GM12878 (cell line): ENCODE measurements around the gene DENND6B. TPM values are rescaled to one million over a fixed set of nuclear protein-coding genes. Genes with fewer than 3 reads are reported as not detected.

ENCODE experiments used
- ATAC-seq: fragments of 200-7000 bp; cut with Tn5 transposase; 3 replicates; pipeline ENCODE4 v1.9.1; 2020; ENCODE audit warnings: mild to moderate bottlenecking, moderate library complexity
- BruUV-seq: library from RNA; stranded (reverse); fragments of 400-500 nt; replicated peaks from 2 replicates; lab custom pipeline; 2021; lab: Mats Ljungman, UMichigan
- CTCF ChIA-PET: fragments of 300-600 bp; sonication (Branson Sonifier 250); formaldehyde crosslinking; extraction: SDS; loops from one replicate; lab custom pipeline; 2021; ENCODE audit warnings: inconsistent platforms; lab: Yijun Ruan, JAX
- POLR2A ChIA-PET: fragments of 350-600 bp; formaldehyde crosslinking; extraction: SDS; loops from one replicate; lab custom pipeline; 2021; ENCODE audit warnings: inconsistent platforms; lab: Charles Lee
- RAD21 ChIA-PET: fragments of 300-600 bp; sonication (Branson Sonifier 250); formaldehyde crosslinking; loops from one replicate; lab custom pipeline; 2023; ENCODE audit warnings: antibody characterized with exemption; ENCODE audit not compliant: unreplicated experiment; lab: Charles Lee
- SMC1A ChIA-PET: fragments of 300-600 bp; sonication (Branson Sonifier 250); formaldehyde crosslinking; loops from one replicate; lab custom pipeline; 2023; ENCODE audit not compliant: unreplicated experiment, uncharacterized antibody; lab: Charles Lee
- DNase-seq: peaks from one replicate; pipeline ENCODE4 v3.0.0-alpha.2; 2011; ENCODE audit warnings: low read depth, low spot score
- FAIRE-seq: peaks from 3 replicates; lab custom pipeline; 2011; peaks lifted over from hg19 to GRCh38; lab: Jason Lieb, UNC
- H2AFZ ChIP-seq: 2 replicates; pipeline ENCODE4 v1.6.0; 2011; ENCODE audit warnings: low read depth, low read length, control low read depth; ENCODE audit not compliant: control insufficient read depth
- H3K27ac ChIP-seq: 2 replicates; pipeline ENCODE4 v1.5.1; 2011; ENCODE audit warnings: control low read depth; ENCODE audit not compliant: control insufficient read depth, insufficient read depth
- H3K27me3 ChIP-seq, 2 experiments: replicated peaks in 1 of 2; 2 replicates each; pipeline versions ENCODE4 v1.6.0 to v1.6.1; 2011; ENCODE audit warnings: low read length in 1 of 2; ENCODE audit not compliant: control insufficient read depth in 2 of 2, insufficient read depth in 2 of 2
- H3K36me3 ChIP-seq, 2 experiments: 2 replicates each; pipeline ENCODE4 v1.5.1; 2011; ENCODE audit warnings: low read length in 1 of 2; ENCODE audit not compliant: control insufficient read depth in 2 of 2, insufficient read depth in 2 of 2
- H3K4me1 ChIP-seq: 2 replicates; pipeline ENCODE4 v1.6.1; 2011; ENCODE audit warnings: mild to moderate bottlenecking, low read length, moderate library complexity, mixed read lengths; ENCODE audit not compliant: control insufficient read depth, insufficient read depth
- H3K4me2 ChIP-seq: 2 replicates; pipeline ENCODE4 v1.6.0; 2011; ENCODE audit warnings: control low read depth; ENCODE audit not compliant: control insufficient read depth, insufficient read depth
- H3K4me3 ChIP-seq: fragments of 200-600 bp; sonication (generic); 2 replicates; pipeline ENCODE4 v1.5.1; 2016
- H3K79me2 ChIP-seq: 2 replicates; pipeline ENCODE4 v1.6.0; 2011; ENCODE audit warnings: low read length; ENCODE audit not compliant: control insufficient read depth, insufficient read depth
- H3K9ac ChIP-seq: 2 replicates; pipeline ENCODE4 v1.8.0; 2011; ENCODE audit warnings: low read length, control low read depth, mixed read lengths; ENCODE audit not compliant: control insufficient read depth, insufficient read depth
- H3K9me3 ChIP-seq: replicated peaks from 3 replicates; pipeline ENCODE4 v1.5.1; 2011; ENCODE audit warnings: mild to moderate bottlenecking, low read length; ENCODE audit not compliant: control insufficient read depth, insufficient read depth
- H4K20me1 ChIP-seq: 2 replicates; pipeline ENCODE4 v1.6.0; 2011; ENCODE audit not compliant: control insufficient read depth, insufficient read depth
- BRCA1 ChIP-seq: IDR thresholded peaks from 2 replicates; pipeline ENCODE4 v1.6.1; 2011; ENCODE audit warnings: low read depth, low read length, improper control_type of control experiment
- CREB1 ChIP-seq: IDR thresholded peaks from 2 replicates; pipeline ENCODE4 v1.6.1; 2012; ENCODE audit warnings: low read depth, mild to moderate bottlenecking, inconsistent platforms
- EGR1 ChIP-seq, 2 experiments: IDR thresholded peaks; 1 replicate in 1 of 2; 2 replicates in 1 of 2; pipeline ENCODE4 v1.6.1; 2011 to 2012; ENCODE audit warnings: low read depth in 2 of 2, low read length in 2 of 2, borderline replicate concordance in 1 of 2, mild to moderate bottlenecking in 1 of 2, moderate library complexity in 1 of 2
- GATAD2B ChIP-seq: fragments of 450-650 bp; conservative IDR thresholded peaks from 2 replicates; pipeline ENCODE4 v1.6.1; 2017; ENCODE audit warnings: low read depth, mild to moderate bottlenecking, moderate library complexity
- IRF4 ChIP-seq: IDR thresholded peaks from 2 replicates; pipeline ENCODE4 v1.6.1; 2011; ENCODE audit warnings: low read depth, low read length
- MEF2B ChIP-seq: fragments of 450-650 bp; IDR thresholded peaks from 2 replicates; pipeline ENCODE4 v1.6.1; 2018; ENCODE audit warnings: mild to moderate bottlenecking, moderate library complexity; ENCODE audit not compliant: partially characterized antibody, poor library complexity, severe bottlenecking
- NFIC ChIP-seq: IDR thresholded peaks from 2 replicates; pipeline ENCODE4 v1.6.1; 2012; ENCODE audit warnings: low read depth, mild to moderate bottlenecking, inconsistent platforms, low read length, moderate library complexity
- POU2F2 ChIP-seq: IDR thresholded peaks from 3 replicates; pipeline ENCODE4 v1.6.1; 2011; ENCODE audit warnings: low read depth, mild to moderate bottlenecking, low read length, borderline replicate concordance
- RUNX3 ChIP-seq: IDR thresholded peaks from 2 replicates; pipeline ENCODE4 v1.6.1; 2012; ENCODE audit warnings: low read length, inconsistent platforms
- SPI1 ChIP-seq: IDR thresholded peaks from 2 replicates; pipeline ENCODE4 v1.6.1; 2011; ENCODE audit warnings: low read depth, mild to moderate bottlenecking, low read length, moderate library complexity, borderline replicate concordance; ENCODE audit not compliant: insufficient read depth
- ZNF274 ChIP-seq: IDR thresholded peaks from one replicate; pipeline ENCODE4 v1.8.0; 2011; ENCODE audit not compliant: insufficient read length, insufficient read depth
- ZSCAN29 ChIP-seq: fragments of 450-650 bp; IDR thresholded peaks from 2 replicates; pipeline ENCODE4 v1.6.1; 2017; ENCODE audit warnings: mild to moderate bottlenecking, moderate library complexity
- ZZZ3 ChIP-seq: IDR thresholded peaks from 2 replicates; pipeline ENCODE4 v1.6.1; 2011; ENCODE audit warnings: low read depth; ENCODE audit not compliant: control insufficient read depth, insufficient read length
- WGBS: methylation state at CpG from one replicate; pipeline ENCODE4 v1.1.6; 2016; ENCODE audit warnings: low lambda C conversion rate; ENCODE audit not compliant: insufficient replicate concordance, insufficient coverage; ENCODE audit errors: missing lambda C conversion rate; 5-methylcytosine and 5-hydroxymethylcytosine counted together
- in situ Hi-C: fragments of 300-500 bp; cut with MboI; formaldehyde crosslinking; loops from 9 replicates; pipeline ENCODE4 v1.14.3; 2018; ENCODE audit warnings: mixed read lengths
- intact Hi-C: fragments of 100-400 bp; cut with micrococcal nuclease; formaldehyde crosslinking; loops from one replicate; pipeline ENCODE4 v1.14.2; 2022; ENCODE audit not compliant: unreplicated experiment
- polyA plus RNA-seq, 11 experiments: library from polyadenylated mRNA; depleted of rRNA in 4 of 11; unstranded in 6 of 11; stranded (reverse) in 5 of 11; fragments of >200 nt; fragmentation: Nextera tagmentation in 4 of 11; fragmentation: Illumina TruSeq in 1 of 11; extraction: Ambion mirVana in 4 of 11; extraction: Trizol in 1 of 11; gene quantifications; 1 replicate in 1 of 11; 2 replicates in 10 of 11; pipeline versions ENCODE4 v1.2.1 to v1.2.3, GENCODE V29; 2011 to 2016; ENCODE audit warnings: inconsistent platforms in 2 of 11, missing spikeins in 2 of 11, low read depth in 1 of 11
- total RNA-seq, 4 experiments: library from RNA; depleted of rRNA in 3 of 4; stranded (reverse); fragments of >200 nt in 3 of 4; fragmentation: Illumina TruSeq in 1 of 4; extraction: Trizol in 1 of 4; gene quantifications; 2 replicates each; pipeline versions ENCODE4 v1.2.1 to v1.2.3, GENCODE V29; 2013 to 2021
- TF ChIP-seq, protein P1 (sequence below): IDR thresholded peaks from 2 replicates; pipeline ENCODE4 v1.6.1; 2011; ENCODE audit warnings: low read depth, mild to moderate bottlenecking, low read length, moderate library complexity, borderline replicate concordance; ENCODE audit errors: extremely low read depth
- TF ChIP-seq, protein P2 (sequence below): IDR thresholded peaks from 2 replicates; pipeline ENCODE4 v1.6.1; 2012; ENCODE audit warnings: mild to moderate bottlenecking, low read depth, low read length

The DENND6B gene
- total and polyA plus RNA-seq, 10 of the 15 experiments (the other 5 are each of a cell fraction or from before 2014, with no cell fraction given), result 0.72 to 11.3 (median 6.2) TPM

DNA sequence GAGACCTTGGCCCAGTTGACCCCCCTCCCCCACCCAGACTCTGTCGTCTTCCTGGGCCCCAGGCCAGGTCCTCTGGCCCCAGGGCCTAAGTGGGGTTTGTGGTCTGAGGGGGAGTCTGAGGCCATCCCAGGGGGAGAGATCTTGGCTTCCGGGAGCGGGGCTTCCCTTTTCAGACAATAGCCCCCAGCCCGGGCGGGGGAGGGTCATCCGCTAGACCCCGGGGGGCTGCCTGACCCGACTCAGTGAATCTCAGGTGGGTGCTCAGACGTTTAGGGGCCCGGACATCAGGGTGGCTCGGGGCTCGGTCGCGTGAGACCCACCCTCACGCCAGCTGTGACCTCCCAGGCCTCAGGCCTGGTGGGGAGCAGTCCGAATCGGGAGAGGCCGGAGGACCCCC is 57.2 kb downstream of the DENND6B start:
- intact Hi-C loops (no loop called here), in situ Hi-C loops (no loop called here)

DNA sequence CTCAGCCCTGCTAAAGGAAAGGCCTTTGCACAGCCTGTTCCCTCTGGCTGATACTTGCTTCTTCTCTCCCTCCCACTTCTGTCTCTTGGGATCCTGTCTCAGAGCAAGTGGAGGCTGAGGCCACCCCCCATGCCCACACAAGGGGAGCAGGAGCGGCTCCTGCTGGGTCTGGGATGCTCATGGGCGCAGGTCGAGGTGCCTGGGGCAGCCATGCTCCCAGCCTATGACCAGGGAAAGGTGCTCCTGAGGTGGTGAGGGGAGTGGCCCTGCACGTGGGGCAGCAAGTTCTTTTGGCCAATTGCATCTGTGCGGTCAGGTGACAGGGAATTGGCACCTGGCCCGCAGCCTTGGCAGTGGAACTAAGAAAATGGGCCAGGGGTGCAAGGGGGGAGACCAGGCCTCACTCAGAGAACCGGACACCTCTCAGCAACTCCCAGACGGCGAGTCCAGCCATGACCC is 58.1 kb downstream of the DENND6B start:
- Histone ChIP-seq H3K4me1 (peaks cover 14% of the 10 kb centered on the region), H3K36me3 (no peaks in the 10 kb centered on the region), H3K79me2 (no peaks in the 10 kb centered on the region), H4K20me1 (no peaks in the 10 kb centered on the region), H2AFZ (no peak overlapping the region), H3K4me3 (no peak overlapping the region), H3K27me3 (no peaks in the 10 kb centered on the region), H3K9me3 (no peaks in the 10 kb centered on the region), H3K9ac (no peak overlapping the region), H3K4me2 (peak overlapping the region; percentile 77; the same call in 1 of the 2 replicates), H3K27ac (no peak overlapping the region)
- BruUV-seq, result no TSS peak
- DNase-seq (no peak), FAIRE-seq (no peak), ATAC-seq (no peak)
- SMC1A ChIA-PET, result no interaction called here
- RAD21 ChIA-PET, result interaction anchor here (1.1 kb wide), 1 partner anchor 18 kb away, joined by 3 read pairs; the partner anchor contains the start of gene HDAC10
- WGBS, result 60% methylated on average over 9 of the region's 9 CpGs
- POLR2A ChIA-PET, result no interaction called here
- in situ Hi-C loops, result no loop called here
- CTCF ChIA-PET, result interaction anchor here (1.2 kb wide), 1 partner anchor 18 kb away, joined by 3 read pairs; the partner anchor contains the start of gene HDAC10
- intact Hi-C loops, result no loop called here
- TF ChIP-seq GATAD2B (no peak), ZZZ3 (no peak), ZNF274 (no peak), POU2F2 (no peak), SPI1 (no peak), NFIC (no peak), ZSCAN29 (no peak), IRF4 (no peak), CREB1 (no peak), MEF2B (no peak)
- TF ChIP-seq, protein P1, sequence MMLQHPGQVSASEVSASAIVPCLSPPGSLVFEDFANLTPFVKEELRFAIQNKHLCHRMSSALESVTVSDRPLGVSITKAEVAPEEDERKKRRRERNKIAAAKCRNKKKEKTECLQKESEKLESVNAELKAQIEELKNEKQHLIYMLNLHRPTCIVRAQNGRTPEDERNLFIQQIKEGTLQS, result no peak
- TF ChIP-seq, protein P2, sequence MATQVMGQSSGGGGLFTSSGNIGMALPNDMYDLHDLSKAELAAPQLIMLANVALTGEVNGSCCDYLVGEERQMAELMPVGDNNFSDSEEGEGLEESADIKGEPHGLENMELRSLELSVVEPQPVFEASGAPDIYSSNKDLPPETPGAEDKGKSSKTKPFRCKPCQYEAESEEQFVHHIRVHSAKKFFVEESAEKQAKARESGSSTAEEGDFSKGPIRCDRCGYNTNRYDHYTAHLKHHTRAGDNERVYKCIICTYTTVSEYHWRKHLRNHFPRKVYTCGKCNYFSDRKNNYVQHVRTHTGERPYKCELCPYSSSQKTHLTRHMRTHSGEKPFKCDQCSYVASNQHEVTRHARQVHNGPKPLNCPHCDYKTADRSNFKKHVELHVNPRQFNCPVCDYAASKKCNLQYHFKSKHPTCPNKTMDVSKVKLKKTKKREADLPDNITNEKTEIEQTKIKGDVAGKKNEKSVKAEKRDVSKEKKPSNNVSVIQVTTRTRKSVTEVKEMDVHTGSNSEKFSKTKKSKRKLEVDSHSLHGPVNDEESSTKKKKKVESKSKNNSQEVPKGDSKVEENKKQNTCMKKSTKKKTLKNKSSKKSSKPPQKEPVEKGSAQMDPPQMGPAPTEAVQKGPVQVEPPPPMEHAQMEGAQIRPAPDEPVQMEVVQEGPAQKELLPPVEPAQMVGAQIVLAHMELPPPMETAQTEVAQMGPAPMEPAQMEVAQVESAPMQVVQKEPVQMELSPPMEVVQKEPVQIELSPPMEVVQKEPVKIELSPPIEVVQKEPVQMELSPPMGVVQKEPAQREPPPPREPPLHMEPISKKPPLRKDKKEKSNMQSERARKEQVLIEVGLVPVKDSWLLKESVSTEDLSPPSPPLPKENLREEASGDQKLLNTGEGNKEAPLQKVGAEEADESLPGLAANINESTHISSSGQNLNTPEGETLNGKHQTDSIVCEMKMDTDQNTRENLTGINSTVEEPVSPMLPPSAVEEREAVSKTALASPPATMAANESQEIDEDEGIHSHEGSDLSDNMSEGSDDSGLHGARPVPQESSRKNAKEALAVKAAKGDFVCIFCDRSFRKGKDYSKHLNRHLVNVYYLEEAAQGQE, result no peak

More for the DNA sequence above, 57.2 kb downstream of the DENND6B start:
- ChIA-PET POLR2A (no interaction called here), SMC1A (no interaction called here), CTCF (interaction anchor here (1.2 kb wide), 1 partner anchor 18 kb away, joined by 3 read pairs; the partner anchor contains the start of gene HDAC10), RAD21 (interaction anchor here (1.1 kb wide), 1 partner anchor 18 kb away, joined by 3 read pairs; the partner anchor contains the start of gene HDAC10)
- peak overlapping the region; percentile 77 for H3K4me2 ChIP-seq
- DNase-seq (no peak), ATAC-seq (no peak), FAIRE-seq (no peak)
- H3K27me3 ChIP-seq, result no peaks in the 10 kb centered on the region
- H2AFZ ChIP-seq, result no peak overlapping the region; the same call in 1 of the 2 replicates
- H3K9ac ChIP-seq, result peak overlapping the region; percentile 39; the same call in 1 of the 2 replicates
- H3K27ac ChIP-seq, result no peak overlapping the region
- peak overlapping the region; percentile 76 for H3K4me3 ChIP-seq
- no peaks in the 10 kb centered on the region for H4K20me1 ChIP-seq
- WGBS, result 4% methylated on average over 16 of the region's 18 CpGs
- H3K4me1 ChIP-seq, result peaks cover 12% of the 10 kb centered on the region
- no peaks in the 10 kb centered on the region for H3K79me2 ChIP-seq
- TF ChIP-seq BRCA1 (no peak), EGR1 (IDR thresholded peaks at IDR 0.05; ENCODE audit: borderline replicate concordance in 1 of 2, low read depth in 2 of 2, low read length in 2 of 2) (0 out of 3 replicates have a peak, but pooled peaks of 1 of the 2 experiments have one; percentile 3), RUNX3 (peak; percentile 32; the same call in 1 of the 2 replicates)
- BruUV-seq, result no TSS peak
- H3K9me3 ChIP-seq, result no peaks in the 10 kb centered on the region
- H3K36me3 ChIP-seq, result no peaks in the 10 kb centered on the region
